Ishikawa (cell line): ENCODE results near the gene FCN2.

Experiments
- CEBPB ChIP-seq: IDR thresholded peaks from 2 replicates; pipeline ENCODE4 v1.6.1; 2012
- CREB1 ChIP-seq: IDR thresholded peaks from 2 replicates; pipeline ENCODE4 v1.6.1; 2012; ENCODE audit warnings: low read depth
- EGR1 ChIP-seq: IDR thresholded peaks from 2 replicates; pipeline ENCODE4 v1.6.1; 2012
- EP300 ChIP-seq: IDR thresholded peaks from 2 replicates; pipeline ENCODE4 v1.6.1; 2012; ENCODE audit warnings: borderline replicate concordance
- FOXM1 ChIP-seq: IDR thresholded peaks from 2 replicates; pipeline ENCODE4 v1.6.1; 2012; ENCODE audit warnings: low read depth, borderline replicate concordance
- NFIC ChIP-seq: IDR thresholded peaks from 2 replicates; pipeline ENCODE4 v1.6.1; 2012
- RAD21 ChIP-seq: IDR thresholded peaks from 2 replicates; pipeline ENCODE4 v1.6.1; 2012; ENCODE audit warnings: low read depth
- TAF1 ChIP-seq: IDR thresholded peaks from 2 replicates; pipeline ENCODE4 v1.6.1; 2012; ENCODE audit warnings: low read depth, mild to moderate bottlenecking
- TCF12 ChIP-seq: IDR thresholded peaks from 2 replicates; pipeline ENCODE4 v1.6.1; 2012; ENCODE audit warnings: low read depth
- TEAD4 ChIP-seq: IDR thresholded peaks from 2 replicates; pipeline ENCODE4 v1.6.1; 2012
- YY1 ChIP-seq: IDR thresholded peaks from 2 replicates; pipeline ENCODE4 v1.6.1; 2012; ENCODE audit warnings: low read depth
- ZBTB7A ChIP-seq: IDR thresholded peaks from 2 replicates; pipeline ENCODE4 v1.6.1; 2012; ENCODE audit warnings: low read depth
- TF ChIP-seq, protein P1 (sequence below): IDR thresholded peaks from 2 replicates; pipeline ENCODE4 v1.6.1; 2012
- TF ChIP-seq, protein P2 (sequence below): IDR thresholded peaks from 2 replicates; pipeline ENCODE4 v1.6.1; 2012
- TF ChIP-seq, protein P3 (sequence below): IDR thresholded peaks from 2 replicates; pipeline ENCODE4 v1.6.1; 2012; ENCODE audit warnings: low read depth, mild to moderate bottlenecking

The FCN2 gene

DNA sequence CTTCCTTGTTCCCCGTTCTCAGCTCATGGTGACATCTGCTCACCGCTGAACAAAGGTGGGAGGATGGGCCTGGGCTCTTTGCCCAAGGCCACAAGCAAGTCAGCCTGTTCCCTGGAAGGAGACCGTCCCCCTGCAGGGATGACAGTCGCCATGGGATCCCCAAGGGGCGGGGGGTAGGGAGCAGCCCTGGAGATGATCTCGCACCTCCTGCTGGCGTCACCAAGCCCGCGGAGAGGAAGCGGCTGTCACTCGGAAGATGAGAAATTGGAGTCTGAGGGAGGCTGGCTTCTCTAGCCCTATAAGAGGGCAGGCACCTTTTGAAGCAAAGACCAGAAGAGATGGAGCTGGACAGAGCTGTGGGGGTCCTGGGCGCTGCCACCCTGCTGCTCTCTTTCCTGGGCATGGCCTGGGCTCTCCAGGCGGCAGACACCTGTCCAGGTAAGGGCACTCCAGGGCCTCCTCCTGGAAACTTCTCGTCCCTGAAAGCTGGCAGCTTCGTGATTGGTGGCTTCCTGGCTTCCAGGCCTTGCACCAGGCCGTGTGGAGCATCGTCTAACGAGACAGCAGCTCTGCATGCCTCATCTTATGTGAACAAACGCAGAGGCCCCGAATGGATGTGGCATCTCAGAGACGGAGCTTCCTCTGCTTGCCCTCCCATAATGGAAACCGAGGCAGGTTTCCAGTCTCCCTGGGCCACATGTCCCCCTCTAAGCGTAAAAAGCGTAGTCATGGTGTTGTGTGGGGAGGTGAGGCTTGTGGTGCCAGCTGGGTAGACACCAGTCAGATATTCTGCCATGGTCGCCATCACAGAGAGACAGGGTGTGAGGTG is at the start of gene FCN2:
Gene FCN2 (plus strand): TSS at position 327 of the 829 bp plus-strand sequence. CDS start 12 bp downstream, at position 339.
- no peak for TF ChIP-seq ZBTB7A
- TF ChIP-seq TAF1, result no peak
- no peak for TF ChIP-seq YY1
- no peak for TF ChIP-seq NFIC
- no peak for TF ChIP-seq RAD21
- TF ChIP-seq, protein P1, sequence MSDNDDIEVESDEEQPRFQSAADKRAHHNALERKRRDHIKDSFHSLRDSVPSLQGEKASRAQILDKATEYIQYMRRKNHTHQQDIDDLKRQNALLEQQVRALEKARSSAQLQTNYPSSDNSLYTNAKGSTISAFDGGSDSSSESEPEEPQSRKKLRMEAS, result no peak
- TF ChIP-seq, protein P2, sequence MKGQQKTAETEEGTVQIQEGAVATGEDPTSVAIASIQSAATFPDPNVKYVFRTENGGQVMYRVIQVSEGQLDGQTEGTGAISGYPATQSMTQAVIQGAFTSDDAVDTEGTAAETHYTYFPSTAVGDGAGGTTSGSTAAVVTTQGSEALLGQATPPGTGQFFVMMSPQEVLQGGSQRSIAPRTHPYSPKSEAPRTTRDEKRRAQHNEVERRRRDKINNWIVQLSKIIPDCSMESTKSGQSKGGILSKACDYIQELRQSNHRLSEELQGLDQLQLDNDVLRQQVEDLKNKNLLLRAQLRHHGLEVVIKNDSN, result no peak
- TF ChIP-seq, protein P3, sequence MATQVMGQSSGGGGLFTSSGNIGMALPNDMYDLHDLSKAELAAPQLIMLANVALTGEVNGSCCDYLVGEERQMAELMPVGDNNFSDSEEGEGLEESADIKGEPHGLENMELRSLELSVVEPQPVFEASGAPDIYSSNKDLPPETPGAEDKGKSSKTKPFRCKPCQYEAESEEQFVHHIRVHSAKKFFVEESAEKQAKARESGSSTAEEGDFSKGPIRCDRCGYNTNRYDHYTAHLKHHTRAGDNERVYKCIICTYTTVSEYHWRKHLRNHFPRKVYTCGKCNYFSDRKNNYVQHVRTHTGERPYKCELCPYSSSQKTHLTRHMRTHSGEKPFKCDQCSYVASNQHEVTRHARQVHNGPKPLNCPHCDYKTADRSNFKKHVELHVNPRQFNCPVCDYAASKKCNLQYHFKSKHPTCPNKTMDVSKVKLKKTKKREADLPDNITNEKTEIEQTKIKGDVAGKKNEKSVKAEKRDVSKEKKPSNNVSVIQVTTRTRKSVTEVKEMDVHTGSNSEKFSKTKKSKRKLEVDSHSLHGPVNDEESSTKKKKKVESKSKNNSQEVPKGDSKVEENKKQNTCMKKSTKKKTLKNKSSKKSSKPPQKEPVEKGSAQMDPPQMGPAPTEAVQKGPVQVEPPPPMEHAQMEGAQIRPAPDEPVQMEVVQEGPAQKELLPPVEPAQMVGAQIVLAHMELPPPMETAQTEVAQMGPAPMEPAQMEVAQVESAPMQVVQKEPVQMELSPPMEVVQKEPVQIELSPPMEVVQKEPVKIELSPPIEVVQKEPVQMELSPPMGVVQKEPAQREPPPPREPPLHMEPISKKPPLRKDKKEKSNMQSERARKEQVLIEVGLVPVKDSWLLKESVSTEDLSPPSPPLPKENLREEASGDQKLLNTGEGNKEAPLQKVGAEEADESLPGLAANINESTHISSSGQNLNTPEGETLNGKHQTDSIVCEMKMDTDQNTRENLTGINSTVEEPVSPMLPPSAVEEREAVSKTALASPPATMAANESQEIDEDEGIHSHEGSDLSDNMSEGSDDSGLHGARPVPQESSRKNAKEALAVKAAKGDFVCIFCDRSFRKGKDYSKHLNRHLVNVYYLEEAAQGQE, result no peak
- TF ChIP-seq TEAD4, result no peak
- TF ChIP-seq CEBPB, result no peak
- no peak for TF ChIP-seq TCF12
- no peak for TF ChIP-seq CREB1

DNA sequence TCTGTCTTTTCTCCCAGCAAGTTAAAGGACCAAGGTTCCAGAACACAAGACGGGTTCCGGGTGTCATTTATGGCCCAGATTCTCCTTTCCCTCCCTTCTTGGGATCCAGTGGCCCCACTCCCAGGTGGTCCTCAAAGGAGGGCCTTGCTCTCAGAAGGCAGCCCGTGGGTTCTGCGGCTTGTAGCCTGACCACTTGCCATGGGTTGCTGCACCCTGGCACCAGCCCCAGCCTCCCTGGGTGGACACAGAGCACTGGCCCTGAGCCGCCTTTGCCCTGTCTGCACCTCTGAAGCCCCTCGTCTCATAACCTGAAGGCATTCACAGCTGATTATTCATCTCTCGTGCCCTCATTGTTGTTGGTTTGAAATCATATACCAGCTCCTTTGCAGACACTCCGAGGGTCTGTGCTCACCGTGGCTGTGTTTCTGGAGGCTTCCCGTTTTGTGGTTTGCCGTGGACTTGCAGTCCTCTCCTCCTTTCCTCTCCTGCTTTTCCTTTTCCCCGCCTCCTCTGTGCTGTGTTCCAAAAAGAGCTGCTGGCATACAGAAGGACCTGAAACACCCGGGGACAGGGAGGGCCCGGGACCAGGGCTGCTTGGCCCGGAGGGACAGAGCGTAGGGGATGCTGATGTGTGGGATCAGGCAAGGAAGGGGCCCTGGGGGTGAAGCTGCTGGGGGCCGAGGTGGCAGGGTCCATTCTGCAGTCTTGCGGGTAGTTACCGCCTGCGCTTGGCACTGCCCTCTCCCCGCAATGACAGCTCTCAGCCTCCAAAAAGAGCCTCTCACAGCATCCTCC is 49.5 kb upstream of the FCN2 start:
- TF ChIP-seq CEBPB (no peak), ZBTB7A (no peak), RAD21 (no peak), NFIC (no peak), CREB1 (no peak), EP300 (no peak), TEAD4 (no peak), TCF12 (no peak), FOXM1 (no peak), TAF1 (no peak), YY1 (no peak)
- TF ChIP-seq, protein P2, result no peak
- TF ChIP-seq, protein P1, result no peak

DNA sequence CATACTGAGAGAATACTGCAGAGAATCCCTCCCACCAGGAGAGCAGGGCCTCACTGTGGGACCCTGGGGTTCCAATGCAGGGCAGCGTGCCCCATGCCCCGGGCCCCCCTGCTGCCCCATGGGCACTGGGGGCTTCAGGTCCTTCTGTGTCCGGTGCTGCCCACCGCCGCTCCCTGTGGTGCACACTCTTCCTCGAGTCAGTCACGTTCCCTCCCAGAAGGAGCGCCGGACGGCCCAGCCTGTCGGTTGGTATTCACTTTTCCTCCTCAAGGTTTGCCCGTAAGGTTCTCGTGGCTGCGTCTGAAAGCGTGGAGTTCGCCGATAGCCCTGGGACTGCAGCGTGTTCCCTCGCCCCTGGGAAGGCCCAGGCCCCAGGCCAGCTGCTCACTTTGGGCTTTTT is 48.1 kb upstream of the FCN2 start:
- TF ChIP-seq TCF12, result no peak
- TF ChIP-seq EGR1, result no peak
- no peak for TF ChIP-seq TEAD4
- TF ChIP-seq, protein P1, result no peak
- no peak for TF ChIP-seq FOXM1
- TF ChIP-seq, protein P3, result no peak
- TF ChIP-seq EP300, result no peak
- no peak for TF ChIP-seq NFIC
- no peak for TF ChIP-seq CEBPB
- no peak for TF ChIP-seq YY1
- TF ChIP-seq ZBTB7A, result no peak
- TF ChIP-seq TAF1, result no peak
- TF ChIP-seq, protein P2, result no peak
- no peak for TF ChIP-seq RAD21
- no peak for TF ChIP-seq CREB1

DNA sequence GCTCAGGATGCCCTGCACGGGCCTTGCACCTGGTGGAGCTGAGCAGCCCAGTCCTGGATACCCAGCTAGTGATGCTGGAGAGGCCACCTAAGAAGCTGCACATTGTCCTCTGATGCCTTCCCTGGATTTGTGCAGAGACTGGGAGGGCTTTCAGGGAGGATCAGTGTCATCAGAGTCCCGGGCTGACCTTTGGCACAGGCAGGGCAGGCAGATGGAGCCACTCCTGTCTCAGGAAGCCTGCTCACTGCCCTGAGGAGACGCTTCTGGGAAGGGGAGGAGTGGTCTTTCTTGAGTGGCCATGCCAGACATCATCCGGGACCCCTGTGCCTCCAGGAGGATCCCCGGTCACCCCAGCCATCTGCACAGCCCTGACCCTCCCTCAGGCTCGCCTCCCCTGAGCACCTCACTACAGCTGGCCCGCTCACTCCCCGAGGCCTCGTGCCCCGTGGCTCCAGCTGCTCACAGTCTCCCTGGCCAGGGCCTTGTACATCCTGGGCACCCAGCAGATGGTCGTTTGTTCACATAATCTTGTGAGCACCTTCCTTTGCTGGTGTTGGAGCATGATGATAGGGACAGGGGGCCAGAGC is 47.2 kb upstream of the FCN2 start:
- TF ChIP-seq, protein P3, result no peak
- no peak for TF ChIP-seq EP300
- TF ChIP-seq RAD21, result no peak
